Bronchial epithelial cell (primary cell): ENCODE results near the gene TRMT61B. TPM values are rescaled to one million over a fixed set of nuclear protein-coding genes. Genes with fewer than 3 reads are reported as not detected.

ENCODE experiments used
- DNase-seq: peaks from one replicate; pipeline ENCODE4 v3.0.0-alpha.2; 2010; ENCODE audit warnings: low read depth
- FAIRE-seq: peaks from 2 replicates; lab custom pipeline; 2011; peaks lifted over from hg19 to GRCh38; lab: Jason Lieb, UNC
- H3K27me3 ChIP-seq: 2 replicates; pipeline ENCODE4 v1.5.1; 2011; ENCODE audit warnings: low read length; ENCODE audit not compliant: control insufficient read depth, insufficient read depth
- H3K36me3 ChIP-seq: 2 replicates; pipeline ENCODE4 v1.5.1; 2011; ENCODE audit warnings: low read length; ENCODE audit not compliant: control insufficient read depth, insufficient read depth
- H3K4me3 ChIP-seq: 2 replicates; pipeline ENCODE4 v1.5.1; 2011; ENCODE audit warnings: mild to moderate bottlenecking, low read depth, low read length, control low read depth
- CTCF ChIP-seq: IDR thresholded peaks from 2 replicates; pipeline ENCODE4 v1.5.1; 2011; ENCODE audit warnings: mild to moderate bottlenecking, moderate library complexity, low read length, control low read depth, inconsistent platforms; ENCODE audit not compliant: insufficient read depth, severe bottlenecking
- total RNA-seq: library from RNA; depleted of rRNA; stranded (reverse); fragments of >200 nt; gene quantifications from 2 replicates; pipeline ENCODE4 v1.2.1, GENCODE V29; 2014

The TRMT61B gene
- total RNA-seq, 1 donor from 2014 or later = 16.1 TPM

- no peak for TF ChIP-seq CTCF
- DNase-seq (no peak), FAIRE-seq (no peak)
- H3K36me3 ChIP-seq = no peaks in the 10 kb centered on the region
- H3K4me3 ChIP-seq = no peak overlapping the region
- no peaks in the 10 kb centered on the region for H3K27me3 ChIP-seq
These were observed 23.4 kb upstream of the TRMT61B start for GRCh38 chr2:28893488-28893887.

DNA sequence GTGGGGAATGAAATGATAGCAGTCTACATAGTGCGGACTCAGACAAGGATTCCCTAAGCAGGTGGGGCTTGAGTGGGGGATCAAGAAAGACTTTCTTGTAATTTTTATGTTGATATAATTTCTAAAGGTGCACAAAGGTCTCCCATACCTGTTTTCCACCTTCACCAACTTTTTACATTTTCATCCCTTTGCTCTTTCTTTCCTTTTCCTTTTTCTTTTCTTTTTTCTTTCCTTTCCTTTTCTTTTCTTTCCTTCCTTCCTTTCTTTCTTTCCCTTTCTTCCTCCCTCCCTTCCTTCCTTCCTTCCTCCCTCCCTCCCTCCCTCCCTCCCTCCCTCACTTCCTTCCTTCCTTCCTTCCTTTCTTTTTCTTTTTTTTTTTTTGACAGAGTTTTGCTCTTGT is 10.1 kb upstream of the TRMT61B start:
- FAIRE-seq (no peak), DNase-seq (no peak)
- no peak for TF ChIP-seq CTCF
- H3K27me3 ChIP-seq = no peaks in the 10 kb centered on the region
- H3K36me3 ChIP-seq = no peaks in the 10 kb centered on the region
- H3K4me3 ChIP-seq = no peak overlapping the region

GRCh38 chr2:28871620-28872019 is 1.5 kb upstream of the TRMT61B start:
- TF ChIP-seq CTCF = no peak
- FAIRE-seq = no peak
- no peaks in the 10 kb centered on the region for H3K36me3 ChIP-seq

GRCh38 chr2:28869494-28870145 is 489 bp downstream of the TRMT61B start:
- H3K4me3 ChIP-seq = peak overlapping the region; percentile 75
- no peak for FAIRE-seq
- DNase-seq = peak; percentile 9

More at GRCh38 chr2:28871620-28872019, 1.5 kb upstream of the TRMT61B start:
- Histone ChIP-seq H3K27me3 (no peaks in the 10 kb centered on the region), H3K4me3 (no peak overlapping the region)
- no peak for DNase-seq

GRCh38 chr2:28868611-28869010 is 1.5 kb downstream of the TRMT61B start:
- DNase-seq (no peak), FAIRE-seq (no peak)
- no peaks in the 10 kb centered on the region for H3K27me3 ChIP-seq
- H3K4me3 ChIP-seq = no peak overlapping the region
- TF ChIP-seq CTCF = no peak
- H3K36me3 ChIP-seq = no peaks in the 10 kb centered on the region

More at GRCh38 chr2:28869494-28870145, 489 bp downstream of the TRMT61B start:
- TF ChIP-seq CTCF = no peak
- H3K36me3 ChIP-seq = no peaks in the 10 kb centered on the region
- H3K27me3 ChIP-seq = no peaks in the 10 kb centered on the region

GRCh38 chr2:28855977-28856376 is 14.1 kb downstream of the TRMT61B start:
- DNase-seq = no peak
- Histone ChIP-seq H3K36me3 (no peaks in the 10 kb centered on the region), H3K4me3 (no peak overlapping the region), H3K27me3 (no peaks in the 10 kb centered on the region)
- TF ChIP-seq CTCF = no peak
- no peak for FAIRE-seq
